Measurements from ENCODE around the gene LRBA. TPM values are rescaled to one million over a fixed set of nuclear protein-coding genes. Genes with fewer than 3 reads are reported as not detected.

Gene LRBA
- total RNA-seq, 1 experiment from 2014 or later: 69.1 TPM

DNA sequence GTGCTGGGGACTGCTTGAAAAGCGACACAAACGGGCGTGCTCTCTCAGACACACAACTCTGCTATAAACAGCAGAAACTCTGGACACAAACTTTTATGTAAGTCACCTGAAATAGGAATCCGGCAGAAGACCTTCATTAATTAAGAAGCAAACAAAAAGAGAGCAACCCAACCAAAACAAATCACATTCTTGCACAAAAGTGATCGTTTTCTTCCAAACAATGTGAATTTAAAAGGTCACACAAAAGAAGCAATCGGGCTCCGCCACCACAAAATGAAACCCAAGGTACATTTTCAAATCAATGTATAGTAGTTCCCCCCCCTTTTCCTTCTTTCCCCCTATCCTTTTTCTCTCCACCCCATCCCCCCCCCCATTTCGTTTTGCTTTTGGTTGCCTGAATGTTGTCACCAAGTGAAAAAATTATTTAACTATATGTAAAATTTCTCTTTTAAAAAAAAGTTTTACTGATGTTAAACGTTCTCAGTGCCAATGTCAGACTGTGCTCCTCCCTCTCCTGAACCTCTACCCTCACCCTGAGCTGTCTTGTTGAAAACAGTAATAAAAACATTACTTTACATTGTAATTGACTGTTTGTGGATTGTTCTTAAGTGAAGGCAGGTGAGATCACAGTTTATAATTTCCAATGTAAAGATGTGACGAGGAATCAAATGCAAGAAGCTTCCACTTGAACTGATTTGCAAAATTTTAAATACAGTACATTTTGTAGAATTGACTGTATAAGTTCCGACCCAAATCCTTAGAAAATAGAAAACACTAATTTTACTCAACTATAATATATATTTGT is 430.8 kb downstream of the LRBA start:
- H3K36me3 Mint-ChIP-seq: no peaks in the 10 kb centered on the region
- ATAC-seq: no peak
- CTCF ChIA-PET: no interaction called here
- peaks cover 51% of the 10 kb centered on the region for H3K4me1 Mint-ChIP-seq
- TF ChIP-seq, protein P1, sequence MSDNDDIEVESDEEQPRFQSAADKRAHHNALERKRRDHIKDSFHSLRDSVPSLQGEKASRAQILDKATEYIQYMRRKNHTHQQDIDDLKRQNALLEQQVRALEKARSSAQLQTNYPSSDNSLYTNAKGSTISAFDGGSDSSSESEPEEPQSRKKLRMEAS (CRISPR knock-in tag; IDR thresholded peaks at IDR 0.05): no peak
- TF ChIP-seq OVOL2 (CRISPR knock-in tag; IDR thresholded peaks at IDR 0.05; ENCODE audit: borderline replicate concordance) (no peak), TEAD1 (CRISPR knock-in tag; IDR thresholded peaks at IDR 0.05) (no peak), RORB (CRISPR knock-in tag; IDR thresholded peaks at IDR 0.05) (no peak), PRRX2 (CRISPR knock-in tag; IDR thresholded peaks at IDR 0.05) (no peak), IRF2 (CRISPR knock-in tag; IDR thresholded peaks at IDR 0.05; ENCODE audit: borderline replicate concordance, low read depth) (no peak), ZNF232 (CRISPR knock-in tag; IDR thresholded peaks at IDR 0.05) (no peak), ZNF263 (CRISPR knock-in tag; IDR thresholded peaks at IDR 0.05; ENCODE audit: low read depth) (no peak), NFE2L1 (CRISPR knock-in tag; IDR thresholded peaks at IDR 0.05) (no peak), CBFB (CRISPR knock-in tag; IDR thresholded peaks at IDR 0.05; ENCODE audit: low read depth) (no peak)
- TF ChIP-seq, protein P2, sequence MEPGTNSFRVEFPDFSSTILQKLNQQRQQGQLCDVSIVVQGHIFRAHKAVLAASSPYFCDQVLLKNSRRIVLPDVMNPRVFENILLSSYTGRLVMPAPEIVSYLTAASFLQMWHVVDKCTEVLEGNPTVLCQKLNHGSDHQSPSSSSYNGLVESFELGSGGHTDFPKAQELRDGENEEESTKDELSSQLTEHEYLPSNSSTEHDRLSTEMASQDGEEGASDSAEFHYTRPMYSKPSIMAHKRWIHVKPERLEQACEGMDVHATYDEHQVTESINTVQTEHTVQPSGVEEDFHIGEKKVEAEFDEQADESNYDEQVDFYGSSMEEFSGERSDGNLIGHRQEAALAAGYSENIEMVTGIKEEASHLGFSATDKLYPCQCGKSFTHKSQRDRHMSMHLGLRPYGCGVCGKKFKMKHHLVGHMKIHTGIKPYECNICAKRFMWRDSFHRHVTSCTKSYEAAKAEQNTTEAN (CRISPR knock-in tag; IDR thresholded peaks at IDR 0.05): no peak
- TF ChIP-seq, protein P3, sequence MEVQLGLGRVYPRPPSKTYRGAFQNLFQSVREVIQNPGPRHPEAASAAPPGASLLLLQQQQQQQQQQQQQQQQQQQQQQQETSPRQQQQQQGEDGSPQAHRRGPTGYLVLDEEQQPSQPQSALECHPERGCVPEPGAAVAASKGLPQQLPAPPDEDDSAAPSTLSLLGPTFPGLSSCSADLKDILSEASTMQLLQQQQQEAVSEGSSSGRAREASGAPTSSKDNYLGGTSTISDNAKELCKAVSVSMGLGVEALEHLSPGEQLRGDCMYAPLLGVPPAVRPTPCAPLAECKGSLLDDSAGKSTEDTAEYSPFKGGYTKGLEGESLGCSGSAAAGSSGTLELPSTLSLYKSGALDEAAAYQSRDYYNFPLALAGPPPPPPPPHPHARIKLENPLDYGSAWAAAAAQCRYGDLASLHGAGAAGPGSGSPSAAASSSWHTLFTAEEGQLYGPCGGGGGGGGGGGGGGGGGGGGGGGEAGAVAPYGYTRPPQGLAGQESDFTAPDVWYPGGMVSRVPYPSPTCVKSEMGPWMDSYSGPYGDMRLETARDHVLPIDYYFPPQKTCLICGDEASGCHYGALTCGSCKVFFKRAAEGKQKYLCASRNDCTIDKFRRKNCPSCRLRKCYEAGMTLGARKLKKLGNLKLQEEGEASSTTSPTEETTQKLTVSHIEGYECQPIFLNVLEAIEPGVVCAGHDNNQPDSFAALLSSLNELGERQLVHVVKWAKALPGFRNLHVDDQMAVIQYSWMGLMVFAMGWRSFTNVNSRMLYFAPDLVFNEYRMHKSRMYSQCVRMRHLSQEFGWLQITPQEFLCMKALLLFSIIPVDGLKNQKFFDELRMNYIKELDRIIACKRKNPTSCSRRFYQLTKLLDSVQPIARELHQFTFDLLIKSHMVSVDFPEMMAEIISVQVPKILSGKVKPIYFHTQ (CRISPR knock-in tag; IDR thresholded peaks at IDR 0.05): no peak
- TF ChIP-seq, protein P4, sequence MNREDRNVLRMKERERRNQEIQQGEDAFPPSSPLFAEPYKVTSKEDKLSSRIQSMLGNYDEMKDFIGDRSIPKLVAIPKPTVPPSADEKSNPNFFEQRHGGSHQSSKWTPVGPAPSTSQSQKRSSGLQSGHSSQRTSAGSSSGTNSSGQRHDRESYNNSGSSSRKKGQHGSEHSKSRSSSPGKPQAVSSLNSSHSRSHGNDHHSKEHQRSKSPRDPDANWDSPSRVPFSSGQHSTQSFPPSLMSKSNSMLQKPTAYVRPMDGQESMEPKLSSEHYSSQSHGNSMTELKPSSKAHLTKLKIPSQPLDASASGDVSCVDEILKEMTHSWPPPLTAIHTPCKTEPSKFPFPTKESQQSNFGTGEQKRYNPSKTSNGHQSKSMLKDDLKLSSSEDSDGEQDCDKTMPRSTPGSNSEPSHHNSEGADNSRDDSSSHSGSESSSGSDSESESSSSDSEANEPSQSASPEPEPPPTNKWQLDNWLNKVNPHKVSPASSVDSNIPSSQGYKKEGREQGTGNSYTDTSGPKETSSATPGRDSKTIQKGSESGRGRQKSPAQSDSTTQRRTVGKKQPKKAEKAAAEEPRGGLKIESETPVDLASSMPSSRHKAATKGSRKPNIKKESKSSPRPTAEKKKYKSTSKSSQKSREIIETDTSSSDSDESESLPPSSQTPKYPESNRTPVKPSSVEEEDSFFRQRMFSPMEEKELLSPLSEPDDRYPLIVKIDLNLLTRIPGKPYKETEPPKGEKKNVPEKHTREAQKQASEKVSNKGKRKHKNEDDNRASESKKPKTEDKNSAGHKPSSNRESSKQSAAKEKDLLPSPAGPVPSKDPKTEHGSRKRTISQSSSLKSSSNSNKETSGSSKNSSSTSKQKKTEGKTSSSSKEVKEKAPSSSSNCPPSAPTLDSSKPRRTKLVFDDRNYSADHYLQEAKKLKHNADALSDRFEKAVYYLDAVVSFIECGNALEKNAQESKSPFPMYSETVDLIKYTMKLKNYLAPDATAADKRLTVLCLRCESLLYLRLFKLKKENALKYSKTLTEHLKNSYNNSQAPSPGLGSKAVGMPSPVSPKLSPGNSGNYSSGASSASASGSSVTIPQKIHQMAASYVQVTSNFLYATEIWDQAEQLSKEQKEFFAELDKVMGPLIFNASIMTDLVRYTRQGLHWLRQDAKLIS (CRISPR knock-in tag; IDR thresholded peaks at IDR 0.05; ENCODE audit: borderline replicate concordance): no peak
- TF ChIP-seq, protein P5, sequence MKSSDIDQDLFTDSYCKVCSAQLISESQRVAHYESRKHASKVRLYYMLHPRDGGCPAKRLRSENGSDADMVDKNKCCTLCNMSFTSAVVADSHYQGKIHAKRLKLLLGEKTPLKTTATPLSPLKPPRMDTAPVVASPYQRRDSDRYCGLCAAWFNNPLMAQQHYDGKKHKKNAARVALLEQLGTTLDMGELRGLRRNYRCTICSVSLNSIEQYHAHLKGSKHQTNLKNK (CRISPR knock-in tag; IDR thresholded peaks at IDR 0.05): no peak
- TF ChIP-seq, protein P6, sequence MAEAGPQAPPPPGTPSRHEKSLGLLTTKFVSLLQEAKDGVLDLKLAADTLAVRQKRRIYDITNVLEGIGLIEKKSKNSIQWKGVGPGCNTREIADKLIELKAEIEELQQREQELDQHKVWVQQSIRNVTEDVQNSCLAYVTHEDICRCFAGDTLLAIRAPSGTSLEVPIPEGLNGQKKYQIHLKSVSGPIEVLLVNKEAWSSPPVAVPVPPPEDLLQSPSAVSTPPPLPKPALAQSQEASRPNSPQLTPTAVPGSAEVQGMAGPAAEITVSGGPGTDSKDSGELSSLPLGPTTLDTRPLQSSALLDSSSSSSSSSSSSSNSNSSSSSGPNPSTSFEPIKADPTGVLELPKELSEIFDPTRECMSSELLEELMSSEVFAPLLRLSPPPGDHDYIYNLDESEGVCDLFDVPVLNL (CRISPR knock-in tag; IDR thresholded peaks at IDR 0.05; ENCODE audit: borderline replicate concordance, low read depth): no peak
- H3K27ac Mint-ChIP-seq: no peak overlapping the region
- peak overlapping the region; percentile 86 for H3K4me3 Mint-ChIP-seq
- DNase-seq (ENCODE audit: low spot score): no peak
- no peaks in the 10 kb centered on the region for H3K9me3 Mint-ChIP-seq
- peaks cover 71% of the 10 kb centered on the region for H3K27me3 Mint-ChIP-seq (ENCODE audit: low read depth)
- POLR2A ChIA-PET: no interaction called here
